ENCODE data around the gene CDK5RAP2.

GRCh38 chr9:120505186-120505585, 74.8 kb downstream of the CDK5RAP2 start:
- TF ChIP-seq EZH2phosphoT487 (IDR thresholded peaks at IDR 0.05; ENCODE audit: insufficient read depth, low read depth): no peak
- TF ChIP-seq EZH2 (IDR thresholded peaks at IDR 0.05; ENCODE audit: insufficient read depth, poor library complexity, severe bottlenecking): no peak
